ENCODE data around the gene WNT3.

WNT3 gene

DNA sequence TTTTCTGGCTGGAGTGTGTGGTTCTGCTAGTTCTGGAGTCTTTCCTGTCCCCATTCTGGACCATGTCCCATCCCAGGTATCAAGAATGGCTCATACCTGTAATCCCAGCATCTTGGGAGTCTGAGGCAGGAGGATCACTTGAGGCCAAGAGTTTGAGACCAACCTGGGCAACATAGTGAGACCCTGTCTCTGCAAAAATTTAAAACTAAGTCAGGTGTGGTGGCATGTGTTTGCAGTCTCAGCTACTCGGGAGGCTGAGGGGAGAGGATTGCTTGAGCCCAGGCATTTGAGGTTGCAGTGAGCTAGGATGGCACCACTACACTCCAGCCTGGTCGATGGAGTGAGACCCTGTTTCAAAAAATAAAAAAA, 15.3 kb upstream of the WNT3 start:
- no peak for DNase-seq

DNA sequence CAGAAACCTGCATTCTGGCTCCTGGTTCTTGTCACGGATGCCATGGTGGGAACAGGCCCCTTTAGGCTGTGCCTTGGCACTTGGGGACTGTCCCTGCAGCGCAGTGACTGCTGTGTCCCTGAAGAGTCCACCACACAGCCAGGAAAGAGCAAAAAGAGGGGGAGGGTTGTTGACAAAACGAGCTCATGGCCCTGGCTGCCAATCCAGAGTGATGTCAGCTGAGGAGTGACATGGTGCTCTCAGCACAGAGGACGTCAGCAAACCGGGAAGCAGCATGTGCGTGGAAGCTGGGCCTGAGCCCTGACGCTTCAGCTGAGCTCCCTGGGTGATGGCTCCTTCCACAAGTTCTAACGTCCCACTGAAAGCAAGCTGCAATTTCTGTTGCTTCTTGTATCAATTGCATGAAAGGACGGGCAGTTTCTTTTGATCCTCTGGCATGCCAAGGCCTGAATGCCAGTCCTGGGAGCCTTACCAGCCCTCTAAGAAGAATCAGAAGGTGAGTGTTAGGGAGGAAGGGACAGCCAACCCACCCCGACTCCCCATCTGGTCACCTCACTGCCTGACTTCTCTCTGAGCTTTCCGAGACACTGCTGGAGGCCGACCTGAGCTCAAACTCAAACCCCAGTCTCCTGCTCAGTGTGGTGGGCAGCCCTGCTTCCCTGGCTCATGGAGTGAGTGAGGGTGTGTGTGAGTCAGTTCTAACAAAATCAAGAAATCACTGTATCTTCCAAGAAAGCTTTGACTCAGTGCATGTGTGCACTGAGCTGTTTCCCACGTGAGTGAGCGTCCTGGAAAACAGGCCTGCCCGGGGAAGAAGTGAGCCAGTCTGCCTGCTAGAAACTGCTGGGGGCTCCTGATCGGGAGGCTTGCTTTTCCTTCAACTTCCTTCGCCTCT, 14.7 kb upstream of the WNT3 start:
- no peak for DNase-seq

DNA sequence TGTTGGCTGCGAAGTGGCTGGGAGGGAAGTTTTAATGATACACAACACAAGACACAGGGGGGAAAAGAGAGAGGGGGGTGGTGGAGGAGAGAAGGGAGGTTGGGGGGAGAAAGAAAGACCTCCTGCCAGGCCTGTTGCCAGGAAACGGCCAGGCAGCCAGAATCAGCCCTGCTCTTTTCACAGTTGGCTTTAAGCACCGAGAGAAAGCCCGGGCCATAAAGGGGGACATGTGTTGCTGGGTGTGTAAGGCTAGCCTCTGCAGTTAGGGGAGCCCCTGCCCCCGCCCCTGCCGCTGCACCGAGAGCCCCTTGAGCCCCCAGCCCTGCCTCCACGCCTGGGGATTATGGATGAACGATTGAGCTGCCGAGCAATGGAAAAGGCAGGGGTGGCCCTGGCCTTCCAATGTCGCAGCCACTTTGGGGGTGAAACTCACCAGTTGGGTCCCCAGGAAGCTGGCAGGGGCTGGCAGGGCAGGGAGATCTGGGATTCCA, 13.9 kb upstream of the WNT3 start:
- no peak for DNase-seq

DNA sequence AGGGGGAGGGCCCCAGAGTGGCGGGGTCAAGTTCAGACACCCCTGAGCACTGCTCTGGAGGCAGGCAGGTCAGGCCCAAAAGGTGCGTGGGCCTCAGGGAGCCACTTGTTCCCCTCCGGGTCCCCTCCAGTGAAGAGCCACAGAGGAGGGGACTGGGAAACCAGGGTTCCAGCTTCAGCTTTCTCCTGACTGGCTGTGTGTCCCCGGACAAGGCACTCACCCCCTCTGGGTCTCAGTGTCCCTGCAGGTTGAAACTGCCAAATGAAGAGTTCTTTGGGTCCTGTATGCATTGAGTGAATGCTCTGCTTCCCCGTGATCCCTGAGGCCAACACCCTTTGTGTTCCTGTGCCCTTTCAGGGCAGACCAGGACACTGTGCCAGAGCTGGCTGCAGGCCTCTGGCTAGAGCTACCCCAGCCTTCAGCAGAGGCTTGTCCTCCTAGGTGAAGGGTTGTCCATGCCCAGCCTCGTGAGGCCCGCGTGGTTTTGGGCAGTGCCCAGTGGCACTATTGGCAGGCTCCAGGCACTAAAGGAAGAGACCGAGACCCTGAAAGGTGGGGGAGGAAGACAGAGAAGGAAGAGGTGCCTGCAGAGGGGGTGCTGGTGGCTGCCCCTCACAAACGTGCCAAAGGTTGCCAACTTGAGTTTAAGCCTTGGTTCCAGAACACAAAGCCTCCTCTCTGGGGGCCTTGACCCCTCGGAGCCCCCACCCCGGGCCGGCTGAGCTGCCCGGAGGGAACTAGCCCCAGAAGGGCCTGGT, 13.3 kb upstream of the WNT3 start:
- DNase-seq, result no peak

DNA sequence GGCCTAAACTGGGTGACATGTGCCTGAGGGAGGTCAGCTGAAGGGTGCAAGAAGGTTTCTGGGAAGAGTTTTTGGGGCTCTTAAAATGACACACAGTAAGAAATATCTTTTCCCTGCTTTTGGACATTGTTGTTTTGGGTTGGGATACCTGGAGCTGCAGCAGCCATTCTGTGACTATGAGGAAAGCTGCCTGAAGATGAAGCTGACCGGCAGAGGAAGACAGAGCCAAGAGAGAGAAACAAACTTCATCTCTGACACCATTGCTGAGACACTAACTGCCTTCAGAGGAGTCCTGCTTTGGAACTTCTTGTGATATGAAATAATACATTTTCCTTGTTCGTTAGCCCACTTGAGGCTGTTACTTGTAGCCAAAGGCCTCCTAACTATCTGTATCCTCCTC, 8.8 kb upstream of the WNT3 start:
- DNase-seq, result no peak

DNA sequence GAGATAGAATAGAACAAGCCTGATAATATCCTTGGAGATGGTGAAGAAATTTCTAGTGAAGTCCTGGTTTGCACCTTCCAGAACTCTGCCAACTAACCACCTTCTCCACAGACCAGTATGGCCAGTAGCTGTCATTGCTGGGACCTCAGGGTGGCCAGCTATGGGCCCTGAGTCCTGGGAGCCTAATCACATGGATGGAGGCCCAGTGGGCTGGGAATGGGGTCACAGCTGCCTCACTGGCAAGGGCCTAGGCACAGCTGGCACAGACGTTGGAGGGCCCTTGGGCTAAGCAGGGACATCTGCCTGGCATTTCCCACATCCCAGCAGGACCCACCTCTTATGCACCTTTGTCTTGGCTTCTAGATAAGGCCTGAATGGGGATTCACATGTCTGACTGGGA, 7.6 kb upstream of the WNT3 start:
- no peak for DNase-seq

DNA sequence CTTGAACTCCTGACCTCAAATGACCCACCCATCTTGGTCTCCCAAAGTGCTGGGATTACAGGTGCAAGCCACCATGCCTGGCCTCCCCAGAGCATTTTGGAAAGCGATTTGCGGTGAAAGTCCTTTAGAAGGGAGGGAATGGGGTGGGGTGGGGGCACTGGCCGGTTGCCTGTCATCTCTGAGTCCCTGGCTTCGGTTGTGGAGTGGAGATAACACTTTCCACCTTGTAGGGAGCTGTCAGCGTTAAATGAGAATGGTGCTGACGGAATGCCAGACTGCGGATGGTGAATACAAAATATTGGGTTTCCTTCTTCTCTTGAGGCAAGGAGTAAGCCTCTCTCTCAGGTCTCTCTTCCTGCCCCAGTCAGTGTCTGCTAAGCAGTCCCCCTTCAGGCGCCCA, 5.2 kb upstream of the WNT3 start:
- DNase-seq, result no peak

DNA sequence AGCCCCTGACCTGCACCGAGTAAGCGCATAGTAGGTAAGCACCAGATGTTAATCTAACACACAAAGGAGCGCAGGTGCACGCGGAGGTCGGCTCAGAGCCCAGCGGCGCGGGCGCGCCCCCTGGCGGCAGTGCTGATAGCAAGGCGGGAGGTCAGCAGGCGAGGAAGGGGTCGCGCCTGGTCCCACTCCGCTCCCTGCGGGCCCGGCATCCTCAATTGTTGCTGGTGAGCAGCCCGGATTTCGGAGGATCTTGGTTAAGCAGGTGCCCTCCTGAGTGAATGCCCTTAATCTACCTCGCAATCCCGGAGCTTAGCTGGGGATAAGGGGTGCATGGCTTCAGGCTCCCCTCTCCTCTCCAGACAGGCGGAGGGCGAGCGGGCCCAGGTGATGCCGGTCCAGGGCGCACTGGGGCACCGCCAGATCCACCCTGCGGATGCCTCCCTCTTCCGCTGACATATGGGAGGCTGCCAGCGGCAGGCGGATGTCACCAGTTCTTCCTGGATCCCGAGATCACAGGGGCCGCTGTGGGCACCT, 4.0 kb upstream of the WNT3 start:
- no peak for DNase-seq

DNA sequence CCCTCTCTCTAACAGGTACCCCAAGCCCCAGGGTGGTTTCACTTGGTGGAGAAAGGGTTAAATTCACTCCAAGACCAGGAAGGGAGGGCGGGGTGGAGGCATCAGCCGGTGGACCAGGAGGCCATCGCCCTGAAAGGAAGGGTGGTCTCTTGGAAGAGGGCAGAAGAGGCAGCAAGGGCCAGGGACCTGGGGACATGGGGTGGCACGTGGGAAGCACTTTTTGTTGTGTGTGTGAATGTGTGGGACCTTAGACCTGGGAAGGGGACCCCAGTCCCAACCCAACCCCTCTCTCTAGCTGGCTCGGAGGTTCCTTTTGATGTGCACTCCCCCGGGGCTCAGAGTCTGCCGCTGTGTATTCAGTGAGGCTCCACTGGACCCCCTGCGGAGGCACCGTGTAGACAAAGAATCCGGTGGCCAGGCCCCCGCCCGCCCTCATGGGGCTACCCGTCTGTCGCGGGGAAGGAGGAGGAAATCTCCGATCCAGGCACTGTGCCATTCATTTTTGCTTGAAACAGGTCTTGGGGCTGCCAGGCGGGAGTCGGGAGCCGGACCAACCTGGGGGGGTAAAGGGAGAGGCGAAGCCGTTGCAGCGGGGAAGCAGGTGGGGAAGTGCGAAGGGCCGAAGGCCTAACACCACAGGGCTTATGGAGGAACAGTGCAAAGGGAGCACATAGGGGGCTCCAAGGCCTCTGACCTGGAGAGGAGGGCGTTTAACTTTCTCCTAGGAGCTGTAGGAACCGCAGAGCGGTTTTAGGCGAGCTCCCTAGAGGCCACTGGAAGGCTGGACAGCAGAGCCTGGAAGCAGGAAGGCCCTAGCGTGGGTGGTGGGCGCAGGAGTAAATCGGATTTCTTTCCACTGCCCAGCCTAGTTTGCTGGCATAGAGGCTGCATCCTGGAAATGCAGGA, 3.2 kb upstream of the WNT3 start:
- no peak for DNase-seq

DNA sequence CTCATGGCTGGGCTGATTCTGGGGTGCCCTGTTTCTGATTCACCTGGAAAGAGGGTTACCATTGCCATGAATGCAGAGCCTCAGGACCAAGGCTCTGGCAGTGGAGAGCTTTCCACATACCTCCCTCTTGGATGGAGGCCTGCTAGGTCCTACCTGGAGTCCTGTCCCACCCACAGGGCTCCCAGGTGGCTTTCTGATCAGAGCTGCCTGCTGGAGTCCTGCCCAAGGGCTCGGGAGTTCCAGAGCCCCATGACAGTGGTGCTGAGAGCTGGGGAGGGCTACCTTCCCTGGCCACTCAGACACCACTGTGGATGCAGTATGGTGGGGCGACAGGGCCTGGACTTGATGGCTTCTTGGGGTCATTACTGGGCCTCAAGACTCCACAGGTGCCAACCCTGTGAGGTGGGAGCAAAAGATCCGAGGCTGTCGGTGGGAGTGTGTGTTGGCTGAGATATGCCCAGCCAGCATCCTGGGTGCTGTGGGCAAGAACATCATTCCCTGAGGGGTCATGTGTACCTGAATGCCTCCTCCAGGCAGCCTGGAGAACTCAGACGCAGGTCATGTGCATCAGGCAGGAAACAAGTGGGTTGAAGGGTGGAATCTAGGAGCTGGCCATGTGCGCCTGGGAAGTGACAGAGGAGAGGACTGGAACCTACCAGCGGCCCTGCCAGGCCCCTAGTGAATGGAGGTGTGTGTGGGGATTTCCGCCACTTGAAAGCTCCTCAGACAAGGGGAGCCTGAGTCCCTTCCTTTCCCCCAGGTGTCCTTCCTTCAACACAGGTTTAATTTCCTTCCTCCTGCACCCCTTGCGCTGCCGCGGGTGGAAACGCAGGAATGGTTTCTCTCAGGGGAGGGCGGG, 2.3 kb upstream of the WNT3 start:
- no peak for DNase-seq

DNA sequence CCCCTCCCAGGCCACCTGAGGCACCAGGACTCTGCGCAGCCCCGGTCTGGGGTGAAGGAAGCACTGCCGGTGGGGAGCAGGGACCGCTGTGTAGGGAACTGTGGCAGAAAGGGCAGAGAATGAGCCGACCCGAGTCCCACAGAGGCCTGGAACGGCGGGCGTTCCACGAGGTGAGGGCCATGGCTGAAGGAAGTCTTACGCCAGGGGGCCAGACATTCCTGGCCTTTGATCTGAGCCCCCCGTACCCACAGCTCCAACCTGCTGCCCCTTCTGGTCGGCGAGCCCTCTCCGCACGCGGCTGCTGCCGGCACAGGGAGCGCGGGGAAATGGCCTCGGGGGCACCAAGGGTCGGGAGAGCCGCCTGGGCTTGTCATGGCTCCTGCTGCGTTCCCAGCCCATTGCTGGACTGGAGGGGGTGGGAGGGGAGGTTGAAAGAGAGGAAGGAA, 1.4 kb upstream of the WNT3 start:
- no peak for DNase-seq

DNA sequence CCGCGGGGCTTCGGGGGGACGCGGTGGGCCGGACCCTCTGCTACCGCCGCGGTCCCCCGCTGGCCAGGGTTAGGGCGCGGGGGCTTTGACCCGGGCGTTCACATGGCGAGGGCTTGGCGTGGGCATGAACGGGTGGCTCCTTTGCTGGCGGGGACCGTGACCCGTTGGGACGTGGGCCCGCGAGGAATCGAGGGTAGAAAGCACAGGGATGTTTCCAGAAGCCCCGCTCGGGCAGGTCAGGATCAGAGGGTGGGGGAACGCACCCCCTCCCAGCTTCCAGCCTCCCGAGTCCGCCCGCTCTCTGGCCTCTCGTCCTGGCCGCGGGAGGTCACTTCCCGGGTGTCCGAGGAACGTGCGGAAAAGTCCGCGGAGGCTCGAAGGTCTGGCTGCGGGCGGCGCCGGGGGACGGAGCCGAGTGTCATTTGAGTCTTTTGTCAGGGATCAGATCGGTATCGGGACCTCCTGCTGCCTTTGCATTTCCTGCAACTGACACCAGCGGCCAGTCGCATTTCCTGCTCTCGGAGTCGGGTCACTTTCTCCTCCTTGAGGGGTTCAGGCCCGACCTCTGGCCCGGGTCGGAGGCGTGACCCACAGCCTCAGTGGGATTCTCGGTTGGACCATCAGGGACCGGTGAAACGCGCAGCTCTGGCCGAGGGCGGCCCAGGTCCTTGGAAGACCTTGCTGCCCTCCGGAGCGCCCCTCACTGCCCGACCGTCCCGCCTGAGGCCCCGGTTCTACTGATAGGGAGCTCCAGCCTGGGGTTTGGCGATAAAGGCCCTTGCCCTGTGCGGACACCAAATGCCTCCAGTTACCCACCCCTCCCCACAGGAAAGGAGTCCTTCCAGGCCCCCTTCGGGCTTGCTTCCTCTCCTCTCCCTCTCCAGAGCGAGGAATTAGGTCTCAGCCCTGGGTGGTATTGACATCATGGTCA, 702 bp upstream of the WNT3 start:
- no peak for DNase-seq

DNA sequence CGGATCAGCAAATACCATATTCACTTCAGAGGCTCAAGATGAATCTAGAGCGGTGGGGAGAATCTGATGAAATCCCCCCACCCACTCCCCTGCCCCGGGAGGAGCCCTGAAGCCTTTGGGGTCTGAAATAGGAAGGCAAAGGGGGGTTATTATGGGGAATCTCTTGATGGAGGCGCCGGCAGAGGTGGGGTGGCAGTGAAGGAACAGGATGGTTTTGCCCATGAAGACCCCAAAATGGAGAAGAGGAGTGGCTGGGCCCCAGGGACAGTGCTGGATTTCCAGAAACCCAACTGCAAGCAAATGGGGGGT, 637 bp downstream of the WNT3 start:
- DNase-seq, result no peak

DNA sequence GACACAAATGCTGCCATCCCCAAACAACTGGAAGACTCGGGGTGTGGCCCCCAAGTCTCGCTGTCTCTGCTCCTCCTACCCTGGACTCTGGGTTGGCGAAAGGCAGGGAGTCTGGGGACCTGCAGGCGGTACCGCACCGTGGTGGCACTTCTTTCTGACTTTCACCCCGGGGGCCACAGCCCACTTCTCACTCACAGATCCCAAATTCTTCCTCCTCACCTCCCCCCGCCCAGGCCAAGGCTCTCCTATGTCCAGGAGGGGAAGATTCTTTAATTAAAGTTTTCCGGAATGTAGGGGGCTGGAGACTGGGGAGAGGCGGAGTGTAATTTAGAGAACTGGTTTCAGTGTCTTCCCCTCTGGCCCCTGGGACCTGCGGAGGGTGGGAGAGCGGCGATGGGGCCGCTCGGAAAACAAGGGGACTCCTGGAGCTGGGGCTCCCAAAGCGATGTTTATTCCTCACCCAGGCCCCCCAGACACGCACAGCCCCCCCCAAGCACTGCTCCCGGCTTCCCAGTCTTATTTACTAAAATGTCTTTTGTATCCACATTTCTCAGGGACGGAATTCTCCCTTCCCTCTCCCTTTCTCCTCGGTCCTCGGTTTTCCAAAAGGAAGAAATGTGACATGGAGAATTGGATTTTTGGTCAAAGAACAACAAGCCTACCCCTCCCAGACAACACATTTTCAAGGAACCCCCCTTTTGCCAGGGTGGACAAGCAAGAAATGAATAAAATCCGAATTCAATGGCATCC, 1.2 kb downstream of the WNT3 start:
- DNase-seq, result no peak

DNA sequence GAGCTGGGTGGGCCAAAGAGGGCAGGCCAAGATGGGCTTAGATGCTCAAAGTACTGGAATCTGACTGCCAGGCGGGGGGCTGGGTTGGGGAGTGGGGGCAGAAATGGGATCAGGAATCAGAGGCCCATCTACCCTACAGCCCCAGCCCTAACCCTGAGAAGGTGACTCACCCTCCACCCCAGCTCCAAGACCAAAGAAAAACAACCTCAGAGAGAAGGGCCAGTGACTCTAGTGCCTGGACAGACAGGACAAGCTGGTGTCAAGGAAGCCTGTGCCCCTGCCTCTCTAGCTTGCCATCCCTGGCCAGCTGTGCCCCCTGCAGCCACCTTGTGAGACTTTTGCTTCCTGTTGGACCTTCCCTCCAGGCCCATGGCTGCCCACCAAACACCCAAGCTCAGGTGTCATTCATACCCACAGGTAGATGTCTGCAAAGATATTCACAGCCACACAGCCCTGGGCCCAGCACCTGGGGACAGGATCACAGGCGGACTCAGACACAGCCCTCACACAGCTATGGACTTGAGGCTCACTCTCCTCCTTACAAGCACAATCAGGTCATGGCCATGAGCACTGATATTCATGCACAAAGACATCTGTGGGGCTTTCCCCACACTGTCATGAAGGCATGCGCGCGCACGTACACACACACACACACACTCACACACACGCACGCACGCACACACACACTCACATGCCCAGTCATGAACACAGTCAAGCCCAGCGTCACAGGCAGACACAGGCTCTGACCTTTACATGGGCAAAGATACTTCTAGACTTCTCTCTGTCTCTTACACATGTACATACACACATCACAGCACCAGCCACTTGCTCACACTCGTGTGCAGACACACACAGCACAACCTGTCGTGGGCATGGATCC, 2.8 kb downstream of the WNT3 start:
- no peak for DNase-seq

DNA sequence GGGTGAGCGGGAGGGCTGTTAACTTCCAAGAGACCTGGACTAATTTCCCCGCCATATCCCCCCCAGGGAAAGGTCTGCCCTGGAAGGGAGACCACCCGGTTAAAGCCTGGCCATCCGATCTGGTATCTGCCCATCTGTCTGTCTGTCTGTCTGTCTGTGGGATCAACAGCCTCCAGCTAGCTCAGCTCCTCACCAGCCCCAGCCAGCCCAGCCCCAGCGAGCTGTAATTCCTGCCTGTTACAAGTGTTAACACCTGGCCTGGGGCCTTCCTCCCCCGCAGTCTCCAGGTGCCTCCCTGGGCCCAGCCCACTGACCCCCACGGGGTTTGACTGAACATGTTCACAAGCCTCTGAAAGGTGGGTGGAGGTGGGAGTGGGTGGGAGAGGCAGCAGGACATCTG, 4.0 kb downstream of the WNT3 start:
- DNase-seq, result no peak

DNA sequence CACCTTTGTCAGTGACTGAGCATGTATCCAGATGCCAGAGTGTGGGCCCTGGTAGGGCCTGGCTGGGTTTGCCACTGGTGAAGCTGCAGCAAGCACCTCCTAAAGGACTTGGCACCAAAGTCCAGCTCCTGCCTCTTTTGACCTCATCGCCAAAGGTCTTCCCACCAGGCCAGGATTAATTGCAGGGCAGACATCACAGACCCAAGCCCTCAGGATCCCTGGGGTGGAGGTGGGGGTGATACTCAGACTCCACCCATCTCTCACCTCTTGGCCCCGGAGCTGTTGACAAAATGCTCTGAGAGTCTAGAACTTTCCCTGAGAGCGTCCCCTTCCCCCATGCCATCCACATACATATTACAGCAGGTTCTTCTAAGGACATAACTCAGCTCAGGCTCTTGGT, 4.6 kb downstream of the WNT3 start:
- no peak for DNase-seq

DNA sequence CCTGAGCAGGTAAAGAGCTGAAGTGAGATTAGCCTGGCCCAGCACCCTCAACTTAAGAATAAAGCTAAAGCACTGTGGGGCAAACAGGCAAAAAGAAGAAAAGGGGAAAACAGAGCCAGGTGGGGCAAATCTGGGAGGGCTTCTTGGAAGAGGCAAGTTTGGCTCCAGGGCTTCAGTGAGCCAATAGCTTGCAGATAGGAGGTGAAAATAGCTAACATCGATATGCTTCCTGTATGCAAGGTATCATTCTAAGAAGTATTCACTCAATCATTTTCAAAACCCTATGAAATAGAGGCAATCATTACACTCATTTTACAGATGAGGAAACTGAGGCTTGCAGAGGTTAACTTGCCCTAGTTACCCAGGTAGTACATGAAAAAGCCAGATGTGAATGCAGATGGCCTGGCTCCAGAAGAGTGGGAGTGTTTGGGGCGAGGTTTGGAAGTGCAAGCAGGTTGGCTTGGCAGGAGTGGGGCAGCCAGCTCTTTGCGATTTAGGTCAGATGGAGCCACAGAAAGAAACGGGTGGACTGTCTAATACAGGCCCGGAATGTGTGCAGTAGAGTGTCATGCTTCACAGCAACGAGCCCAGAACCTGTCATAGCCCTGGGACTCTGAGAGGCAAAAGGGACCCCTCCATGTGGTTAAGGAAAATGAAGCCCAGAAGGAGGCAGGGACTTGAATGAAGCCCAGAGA, 5.7 kb downstream of the WNT3 start:
- DNase-seq, result no peak

All from SW 1271 (cell line).